Measurements from ENCODE around the gene TSPAN16.
A peak's percentile ranks its signal among the peaks of the same experiment; 100 is the strongest.
"Not testable (repeated sequence)": the region's sequence is repeated elsewhere in the genome, so short reads cannot be mapped to it uniquely, and the experiment has no call there.

TSPAN16 gene

GRCh38 chr19:11332822-11333221 lies 36.9 kb downstream of the TSPAN16 start:
- TF ChIP-seq, protein P1, sequence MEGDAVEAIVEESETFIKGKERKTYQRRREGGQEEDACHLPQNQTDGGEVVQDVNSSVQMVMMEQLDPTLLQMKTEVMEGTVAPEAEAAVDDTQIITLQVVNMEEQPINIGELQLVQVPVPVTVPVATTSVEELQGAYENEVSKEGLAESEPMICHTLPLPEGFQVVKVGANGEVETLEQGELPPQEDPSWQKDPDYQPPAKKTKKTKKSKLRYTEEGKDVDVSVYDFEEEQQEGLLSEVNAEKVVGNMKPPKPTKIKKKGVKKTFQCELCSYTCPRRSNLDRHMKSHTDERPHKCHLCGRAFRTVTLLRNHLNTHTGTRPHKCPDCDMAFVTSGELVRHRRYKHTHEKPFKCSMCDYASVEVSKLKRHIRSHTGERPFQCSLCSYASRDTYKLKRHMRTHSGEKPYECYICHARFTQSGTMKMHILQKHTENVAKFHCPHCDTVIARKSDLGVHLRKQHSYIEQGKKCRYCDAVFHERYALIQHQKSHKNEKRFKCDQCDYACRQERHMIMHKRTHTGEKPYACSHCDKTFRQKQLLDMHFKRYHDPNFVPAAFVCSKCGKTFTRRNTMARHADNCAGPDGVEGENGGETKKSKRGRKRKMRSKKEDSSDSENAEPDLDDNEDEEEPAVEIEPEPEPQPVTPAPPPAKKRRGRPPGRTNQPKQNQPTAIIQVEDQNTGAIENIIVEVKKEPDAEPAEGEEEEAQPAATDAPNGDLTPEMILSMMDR (IDR thresholded peaks at IDR 0.05) = no peak
- no peaks in the 10 kb centered on the region for H3K27me3 Mint-ChIP-seq (ENCODE audit: low read depth, poor library complexity)

GRCh38 chr19:11333838-11334237 lies 37.9 kb downstream of the TSPAN16 start:
- not testable (repeated sequence) for H3K27me3 Mint-ChIP-seq (ENCODE audit: low read depth, poor library complexity); H3K4me3 Mint-ChIP-seq; H3K9me3 Mint-ChIP-seq; H3K27ac Mint-ChIP-seq; DNase-seq
- Mint-ChIP-seq H3K4me1 (peaks cover 13% of the 10 kb centered on the region), H3K36me3 (ENCODE audit: low read depth) (peaks cover 51% of the 10 kb centered on the region)

More at GRCh38 chr19:11332822-11333221, 36.9 kb downstream of the TSPAN16 start:
- Mint-ChIP-seq H3K9me3 (no peaks in the 10 kb centered on the region), H3K4me3 (no peak overlapping the region), H3K27ac (no peak overlapping the region), H3K36me3 (ENCODE audit: low read depth) (peaks cover 51% of the 10 kb centered on the region), H3K4me1 (peaks cover 8% of the 10 kb centered on the region)
- no peak for DNase-seq

- no peak overlapping the region for H3K27ac Mint-ChIP-seq
- H3K4me3 Mint-ChIP-seq = no peak overlapping the region
- H3K9me3 Mint-ChIP-seq = no peaks in the 10 kb centered on the region
- peaks cover 5% of the 10 kb centered on the region for H3K4me1 Mint-ChIP-seq
- peaks cover 4% of the 10 kb centered on the region for H3K27me3 Mint-ChIP-seq (ENCODE audit: low read depth, poor library complexity)
- H3K36me3 Mint-ChIP-seq (ENCODE audit: low read depth) = peaks cover 45% of the 10 kb centered on the region
- no peak for DNase-seq
- TF ChIP-seq, protein P1 (IDR thresholded peaks at IDR 0.05) = no peak
Measured at GRCh38 chr19:11335449-11336146, 39.6 kb downstream of the TSPAN16 start.

DNA sequence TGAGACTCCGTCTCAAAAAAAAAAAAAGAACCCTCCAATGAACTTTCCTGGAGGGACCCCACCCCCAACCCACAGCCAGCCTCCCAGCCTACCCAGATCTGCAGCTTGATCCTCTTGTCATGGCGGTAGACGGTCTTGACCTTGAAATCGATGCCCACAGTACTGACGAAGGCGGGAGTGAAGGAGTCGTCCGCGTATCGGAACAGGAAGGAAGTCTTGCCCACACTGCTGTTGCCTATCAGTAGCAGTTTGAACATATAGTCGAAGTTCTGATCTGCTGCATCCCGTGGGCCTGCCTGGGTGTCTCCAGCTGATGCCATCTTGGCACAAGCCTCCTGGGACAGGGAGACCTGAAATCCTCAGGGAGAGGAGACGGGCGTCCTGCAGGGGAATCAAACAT lies 41.1 kb downstream of the TSPAN16 start:
- Mint-ChIP-seq H3K36me3 (ENCODE audit: low read depth) (peaks cover 55% of the 10 kb centered on the region), H3K4me3 (no peak overlapping the region), H3K27ac (no peak overlapping the region), H3K27me3 (ENCODE audit: low read depth, poor library complexity) (peaks cover 4% of the 10 kb centered on the region), H3K9me3 (no peaks in the 10 kb centered on the region), H3K4me1 (peaks cover 5% of the 10 kb centered on the region)
- TF ChIP-seq, protein P1 (IDR thresholded peaks at IDR 0.05) = no peak
- DNase-seq = no peak

DNA sequence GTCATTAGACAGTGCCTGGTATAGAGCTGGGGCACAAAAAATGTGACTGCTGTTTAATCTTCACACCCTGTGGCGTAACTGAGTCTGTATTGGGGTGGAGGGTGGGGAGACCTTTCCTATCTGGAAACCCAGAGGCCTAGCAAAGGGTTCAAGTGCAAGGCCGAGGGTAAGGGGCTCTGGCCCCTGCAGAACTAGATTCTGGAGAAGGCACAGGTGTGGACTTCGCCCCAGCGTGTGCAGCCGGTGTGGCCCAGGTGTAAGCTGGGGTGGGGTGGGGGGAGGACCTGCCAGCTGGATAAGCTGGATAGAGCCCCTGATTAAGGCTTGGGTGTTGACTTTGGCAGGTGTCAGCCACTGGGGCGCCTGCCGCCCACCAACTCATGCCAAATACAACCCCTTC lies 42.2 kb downstream of the TSPAN16 start:
- peaks cover 4% of the 10 kb centered on the region for H3K27me3 Mint-ChIP-seq (ENCODE audit: low read depth, poor library complexity)
- H3K4me3 Mint-ChIP-seq = no peak overlapping the region
- no peaks in the 10 kb centered on the region for H3K9me3 Mint-ChIP-seq
- H3K27ac Mint-ChIP-seq = no peak overlapping the region
- TF ChIP-seq, protein P1 (IDR thresholded peaks at IDR 0.05) = no peak
- peaks cover 51% of the 10 kb centered on the region for H3K36me3 Mint-ChIP-seq (ENCODE audit: low read depth)
- H3K4me1 Mint-ChIP-seq = peaks cover 5% of the 10 kb centered on the region
- no peak for DNase-seq

DNA sequence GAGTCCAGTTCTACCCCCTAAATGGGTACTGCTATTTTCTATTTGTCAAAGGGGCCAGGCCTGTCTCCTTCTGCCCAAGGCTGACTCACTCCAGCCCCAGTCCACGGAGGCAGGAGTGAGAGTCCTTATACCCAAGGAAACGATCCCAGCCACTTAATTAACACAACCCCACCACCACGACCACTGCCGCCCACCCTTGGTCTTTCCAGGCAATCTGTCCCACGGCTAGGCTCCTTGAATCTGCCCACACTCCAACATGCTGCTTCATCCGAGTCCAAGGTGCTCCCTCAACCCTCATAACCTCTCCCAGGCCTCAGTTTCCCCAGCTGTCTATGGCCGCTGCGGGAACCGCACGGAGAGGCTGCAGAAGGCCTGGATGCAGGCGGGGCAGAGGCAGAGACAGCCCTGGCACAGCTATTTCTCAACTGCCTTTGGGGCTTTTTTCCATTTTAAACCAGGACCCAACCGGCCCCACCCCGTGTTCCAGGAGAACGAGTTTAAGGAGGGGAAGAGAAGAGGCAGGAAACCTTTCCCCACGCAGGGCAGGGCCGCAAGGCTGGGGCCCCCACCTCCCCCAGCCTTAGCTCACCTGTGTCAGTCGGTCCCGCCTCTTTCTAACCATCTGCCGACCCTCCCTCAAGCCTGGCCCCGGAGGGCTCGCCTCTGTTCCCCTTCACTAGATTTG lies 42.8 kb downstream of the TSPAN16 start:
- H3K4me3 Mint-ChIP-seq = peak overlapping the region; percentile 82
- DNase-seq = no peak
- H3K9me3 Mint-ChIP-seq = no peaks in the 10 kb centered on the region
- H3K27ac Mint-ChIP-seq = no peak overlapping the region
- peaks cover 46% of the 10 kb centered on the region for H3K36me3 Mint-ChIP-seq (ENCODE audit: low read depth)
- TF ChIP-seq, protein P1 (IDR thresholded peaks at IDR 0.05) = no peak
- H3K27me3 Mint-ChIP-seq (ENCODE audit: low read depth, poor library complexity) = peaks cover 4% of the 10 kb centered on the region
- H3K4me1 Mint-ChIP-seq = peaks cover 5% of the 10 kb centered on the region

Data from nephron progenitor cell (in vitro differentiated cells).